IPS DF 4.7 (cell line): Measurements from ENCODE around the gene TRPV4.

Experiments used
- DNase-seq: peaks from one replicate; pipeline ENCODE4 v3.0.0-alpha.2; 2013; ENCODE audit warnings: low spot score; ENCODE audit errors: extremely low read depth

Gene TRPV4

DNA sequence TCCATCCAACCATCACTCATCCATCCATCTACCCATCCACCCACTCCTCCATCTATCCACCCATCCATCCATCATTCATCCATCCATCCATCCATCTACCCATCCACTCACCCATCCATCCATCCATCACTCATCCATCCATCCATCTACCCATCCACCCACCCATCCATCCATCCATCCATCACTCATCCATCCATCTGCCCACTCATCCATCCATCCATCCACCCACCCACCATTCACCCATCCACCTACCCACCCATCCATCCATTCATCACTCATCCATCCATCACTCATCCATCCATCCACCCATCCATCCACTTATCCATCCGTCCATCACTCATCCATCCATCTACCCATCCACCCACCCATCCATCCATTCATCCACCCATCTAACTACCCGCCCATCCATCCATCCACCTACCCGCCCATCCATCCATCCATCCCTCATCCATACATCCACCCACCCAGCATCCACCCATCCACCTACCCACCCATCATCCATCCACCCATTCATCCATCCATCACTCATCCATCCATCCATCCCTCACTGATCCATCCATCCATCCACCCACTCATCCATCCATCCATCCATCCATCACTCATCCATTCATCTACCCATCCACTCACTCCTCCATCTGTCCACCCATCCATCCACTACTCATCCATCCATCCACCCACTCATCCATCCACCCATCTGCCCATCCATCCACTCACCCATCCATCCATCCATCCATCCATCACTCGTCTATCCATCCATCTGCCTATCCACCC, 24.1 kb downstream of the TRPV4 start:
- DNase-seq = no peak

DNA sequence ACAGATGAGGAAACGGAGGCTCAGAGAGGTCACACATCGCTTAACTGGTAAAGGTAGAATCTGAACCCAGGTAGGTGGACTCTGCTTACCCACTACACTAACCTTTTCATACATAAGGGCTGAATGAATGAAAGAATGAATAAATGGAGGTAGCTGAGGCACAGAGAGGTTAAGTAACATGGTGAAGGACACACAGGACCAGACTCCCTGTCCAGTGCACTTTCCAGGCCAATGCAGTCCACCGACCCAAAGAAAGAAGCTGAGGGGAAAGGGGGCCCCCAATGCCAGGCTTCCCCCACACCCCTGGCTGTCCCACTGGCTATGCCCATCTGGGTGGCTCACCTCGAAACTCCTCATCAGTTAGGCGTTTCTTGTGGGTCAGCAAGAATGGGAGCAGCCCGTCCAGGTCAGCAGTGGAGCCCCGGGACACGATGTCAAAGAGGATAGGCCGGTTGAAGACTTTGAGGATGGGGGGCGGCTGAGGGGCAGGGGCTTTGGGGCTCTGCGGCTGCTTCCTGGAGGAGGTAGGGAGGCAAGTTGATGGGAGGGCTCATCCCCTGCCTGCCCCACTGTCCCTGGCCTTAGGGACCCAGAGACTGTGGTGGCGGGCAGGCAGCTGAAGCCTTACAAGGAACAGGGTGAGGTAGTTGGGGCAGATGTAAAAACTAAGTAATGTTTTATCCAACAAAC, 25.1 kb downstream of the TRPV4 start:
- no peak for DNase-seq

DNA sequence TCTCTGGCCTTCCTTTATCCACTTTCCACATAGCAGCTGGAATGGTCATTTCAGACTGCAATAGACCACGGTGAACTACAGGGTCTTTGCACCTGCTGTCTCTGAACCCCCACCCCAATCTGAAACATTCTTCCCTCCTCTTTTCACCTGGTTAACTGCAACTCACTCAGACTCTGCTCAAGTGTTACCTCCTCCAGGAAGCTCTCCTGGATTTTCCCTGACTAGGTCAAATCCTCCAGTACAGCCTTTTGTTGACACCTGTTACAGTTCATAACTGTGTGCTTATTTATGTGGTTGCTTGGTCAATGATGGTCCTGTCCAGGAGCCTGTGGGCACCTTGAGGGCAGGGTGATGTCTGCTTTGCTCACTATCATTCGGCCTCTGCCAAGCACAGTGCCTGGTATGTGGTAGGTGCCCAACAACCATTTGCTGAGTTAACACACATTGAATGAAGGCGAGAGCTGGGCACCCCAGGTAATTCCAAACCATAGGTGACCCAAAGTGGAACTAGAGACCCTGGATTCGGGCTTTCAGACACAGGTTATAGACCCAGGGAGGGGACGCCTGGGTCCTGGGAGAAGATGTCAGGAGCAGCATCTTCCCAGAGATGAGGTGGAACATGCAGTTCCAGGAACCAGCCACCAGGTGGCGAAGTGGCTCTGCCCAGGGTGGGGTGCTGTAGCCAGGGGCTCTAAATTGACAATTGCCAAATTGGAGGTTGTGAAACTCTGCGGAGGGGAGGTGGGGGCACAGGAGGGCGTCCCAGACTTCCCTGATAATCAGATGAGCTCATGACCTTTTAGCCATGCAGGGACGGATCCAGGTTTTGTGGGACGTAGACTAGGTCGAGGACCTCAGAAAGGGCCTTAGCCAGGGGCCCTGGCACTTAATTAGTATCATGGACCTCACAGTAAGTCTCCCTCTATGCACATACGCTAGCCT, 28.1 kb downstream of the TRPV4 start:
- DNase-seq = peak; percentile 11

DNA sequence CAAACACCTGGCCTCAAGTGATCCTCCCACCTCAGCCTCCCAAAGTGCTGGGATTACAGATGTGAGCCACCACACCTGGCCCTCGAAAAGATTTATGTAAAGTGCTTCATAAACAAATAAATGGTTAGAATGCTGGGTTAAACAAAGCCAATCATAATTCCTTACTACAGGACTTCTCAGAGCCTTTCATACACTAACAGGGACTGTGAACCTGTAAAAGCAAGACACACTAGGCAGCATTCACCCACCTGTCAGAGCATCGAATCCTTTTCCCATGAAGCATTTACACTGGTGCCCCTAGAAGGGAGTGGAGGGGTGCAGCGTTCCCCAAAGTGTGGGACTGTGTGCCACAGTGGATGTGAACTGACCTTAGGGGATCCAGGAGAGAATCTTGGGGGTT, 29.5 kb downstream of the TRPV4 start:
- DNase-seq = no peak

DNA sequence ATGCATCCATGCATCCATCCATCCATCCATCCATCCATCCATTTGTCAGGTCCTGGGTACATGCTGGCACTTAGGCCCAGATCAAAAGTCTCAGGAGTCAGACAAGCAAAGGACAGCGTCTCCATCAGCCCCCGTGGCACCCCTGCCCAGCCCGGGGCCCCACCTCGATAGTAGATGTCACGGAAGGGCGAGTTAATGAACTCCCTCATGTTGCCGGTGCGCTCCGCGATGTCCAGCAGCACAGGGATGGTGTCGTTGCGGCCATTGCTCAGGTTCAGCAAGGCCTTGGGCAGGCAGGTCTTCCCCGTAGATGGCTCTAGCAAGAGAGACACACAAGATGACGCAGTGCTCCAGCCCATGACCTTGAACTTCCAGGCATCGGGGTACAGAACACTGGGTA, 30.4 kb downstream of the TRPV4 start:
- DNase-seq = no peak

DNA sequence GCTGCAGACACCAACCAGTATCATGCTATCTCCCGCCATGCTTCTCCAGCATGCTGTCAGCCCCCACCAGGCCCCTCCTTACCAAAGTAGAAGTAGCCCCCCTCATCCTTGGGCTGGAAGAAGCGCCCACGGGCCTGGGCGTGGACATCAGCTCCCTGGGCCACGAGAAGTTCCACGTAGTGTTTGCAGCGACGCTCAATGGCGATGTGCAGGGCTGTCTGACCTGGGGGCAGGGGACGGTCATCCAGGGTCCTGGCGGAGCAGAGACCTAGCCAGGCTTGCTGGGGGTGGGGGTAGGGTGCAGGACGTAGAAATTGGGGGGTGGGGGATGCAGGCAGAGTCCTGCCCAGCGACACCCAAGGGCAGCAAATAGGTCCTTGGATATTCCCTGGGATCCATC, 32.7 kb downstream of the TRPV4 start:
- no peak for DNase-seq

DNA sequence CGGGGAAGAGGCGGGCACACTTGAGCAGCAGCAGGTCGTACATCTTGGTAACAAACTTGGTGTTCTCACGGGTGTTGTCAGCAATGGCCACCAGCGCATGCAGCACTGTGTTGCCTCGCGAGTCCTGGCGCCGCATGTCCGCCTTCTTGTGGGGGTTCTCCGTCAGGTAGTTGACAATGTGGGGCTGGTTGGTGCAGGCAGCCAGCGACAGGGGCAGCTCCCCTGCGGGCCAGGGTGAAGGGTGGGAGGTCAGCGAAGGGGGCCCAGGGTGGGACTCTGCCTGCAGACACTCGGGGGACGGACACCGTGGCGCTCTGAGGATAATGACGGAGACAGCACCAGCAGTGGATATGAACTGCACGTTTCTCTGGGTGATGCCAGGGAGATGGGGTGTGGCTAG, 34.5 kb downstream of the TRPV4 start:
- DNase-seq = no peak

DNA sequence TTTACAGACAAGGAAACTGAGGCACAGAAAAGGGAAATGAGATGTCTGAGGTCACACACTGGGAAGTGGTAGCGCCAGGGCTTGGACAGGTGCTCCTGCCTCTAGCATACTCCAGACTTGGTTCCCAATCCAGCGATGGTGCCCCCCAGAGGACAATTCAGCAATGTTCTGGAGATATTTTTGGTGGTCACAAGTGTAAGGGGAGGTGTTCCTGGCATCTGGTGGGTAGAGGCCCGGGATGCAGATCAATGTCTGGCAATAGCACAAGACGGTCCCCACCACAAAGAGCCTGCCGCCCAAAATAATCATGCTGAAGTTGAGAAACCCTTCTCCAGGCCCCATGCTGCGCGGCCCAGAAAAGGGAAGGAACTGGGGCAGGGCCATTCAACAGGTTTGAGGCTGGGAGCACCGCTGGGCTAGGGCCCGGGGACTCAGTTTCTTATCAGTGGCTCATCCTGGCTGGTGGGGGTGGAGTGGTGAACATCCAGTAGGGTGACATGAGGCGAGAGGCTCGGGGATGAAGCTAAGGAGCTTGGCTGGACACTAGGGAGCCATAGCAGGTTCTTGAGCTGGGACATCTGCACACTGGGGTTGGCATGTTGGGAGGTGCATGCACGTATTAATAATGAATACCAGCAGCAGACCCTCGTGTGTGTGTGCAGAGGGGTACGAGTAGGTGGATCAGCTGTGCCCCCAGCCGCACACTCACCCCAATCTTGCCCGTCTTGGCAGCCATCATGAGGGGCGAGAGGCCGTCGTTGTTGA, 35.1 kb downstream of the TRPV4 start:
- DNase-seq = no peak

DNA sequence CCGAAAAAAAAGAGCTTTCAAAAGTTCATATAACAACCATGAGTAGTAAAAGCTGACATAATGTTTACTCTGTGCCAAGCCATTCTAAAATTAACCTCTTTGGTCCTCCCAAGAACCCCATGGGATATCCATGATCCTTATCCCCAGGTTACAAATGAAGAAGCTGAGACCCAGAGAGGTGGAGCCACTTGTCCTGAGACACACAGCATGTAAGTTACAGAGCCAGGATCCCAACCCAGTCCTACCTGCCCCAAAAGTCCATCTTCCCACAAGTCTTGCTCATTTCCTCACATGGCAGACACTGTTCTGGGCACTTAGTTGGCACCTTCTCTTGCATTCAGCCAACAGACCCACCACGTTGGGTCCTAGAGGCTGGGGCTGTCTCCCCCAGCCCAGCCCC, 37.1 kb downstream of the TRPV4 start:
- no peak for DNase-seq

DNA sequence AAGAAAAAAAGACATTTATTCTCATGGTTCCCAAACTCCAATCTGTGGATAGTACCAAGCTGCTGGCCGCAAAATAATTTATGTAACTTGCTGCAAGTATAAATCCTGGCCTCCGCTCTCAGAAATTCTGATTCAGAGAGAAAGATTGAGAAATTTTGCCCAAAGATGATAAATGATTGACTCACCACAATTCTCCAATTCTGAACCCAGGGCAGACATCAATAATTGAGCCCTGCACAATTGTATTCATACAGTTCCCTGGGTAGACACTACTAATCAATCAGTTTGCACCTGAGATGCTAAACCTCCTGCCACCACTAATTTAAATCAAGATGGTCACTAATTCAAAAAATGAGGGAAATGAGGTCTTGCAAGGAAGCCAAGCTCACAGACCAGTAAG, 38.2 kb downstream of the TRPV4 start:
- DNase-seq = no peak

DNA sequence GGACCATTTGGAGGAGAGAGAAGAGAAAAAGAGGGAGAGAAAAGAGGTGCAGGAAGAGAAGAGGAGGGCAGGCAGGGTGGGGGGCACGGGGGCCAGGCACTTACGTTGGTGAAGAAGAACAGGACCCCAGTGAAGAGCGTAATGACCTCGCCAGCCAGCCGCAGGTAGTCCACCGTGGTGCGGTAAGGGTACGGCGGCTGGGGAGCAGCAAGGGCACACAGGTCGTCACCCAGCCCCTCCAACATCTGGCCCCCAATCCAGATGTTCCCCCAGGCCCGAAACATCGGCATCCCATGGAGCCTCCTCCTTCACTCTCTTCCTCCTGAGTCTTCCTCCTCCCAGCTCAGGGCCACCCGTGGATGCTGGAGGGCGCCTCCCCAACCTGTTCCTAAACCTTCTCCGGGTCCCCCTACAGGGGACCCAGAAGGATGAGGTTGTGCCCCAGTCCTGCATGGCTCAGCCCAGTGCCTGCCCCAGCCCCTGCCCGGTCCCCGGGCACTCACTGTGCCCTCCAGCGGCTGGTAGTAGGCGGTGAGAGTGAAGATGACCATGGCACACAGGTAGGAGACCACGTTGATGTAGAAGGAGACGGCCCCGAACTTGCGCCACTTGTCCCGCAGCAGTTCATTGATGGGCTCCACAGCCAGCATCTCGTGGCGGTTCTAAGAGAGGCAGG, 39.2 kb downstream of the TRPV4 start:
- no peak for DNase-seq

DNA sequence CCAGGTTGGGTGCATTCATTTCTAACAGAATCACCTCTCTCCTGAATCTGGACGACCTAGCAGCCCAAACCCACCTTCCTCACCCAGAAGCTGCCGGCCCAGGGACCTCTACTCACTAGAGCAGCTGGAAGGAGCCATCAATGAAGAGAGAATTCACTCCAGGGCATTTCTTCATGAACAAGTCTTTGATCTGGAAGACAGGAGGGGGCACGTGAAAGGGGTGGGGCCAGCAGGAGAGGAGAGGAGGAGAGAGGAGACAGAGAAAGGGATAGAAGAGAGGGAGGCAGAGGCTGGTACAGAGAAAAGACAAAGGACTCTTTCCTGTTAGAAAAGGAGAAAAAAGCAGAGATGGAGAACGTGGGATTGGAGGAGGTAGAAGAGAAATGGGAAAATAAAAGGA, 39.8 kb downstream of the TRPV4 start:
- DNase-seq = no peak

DNA sequence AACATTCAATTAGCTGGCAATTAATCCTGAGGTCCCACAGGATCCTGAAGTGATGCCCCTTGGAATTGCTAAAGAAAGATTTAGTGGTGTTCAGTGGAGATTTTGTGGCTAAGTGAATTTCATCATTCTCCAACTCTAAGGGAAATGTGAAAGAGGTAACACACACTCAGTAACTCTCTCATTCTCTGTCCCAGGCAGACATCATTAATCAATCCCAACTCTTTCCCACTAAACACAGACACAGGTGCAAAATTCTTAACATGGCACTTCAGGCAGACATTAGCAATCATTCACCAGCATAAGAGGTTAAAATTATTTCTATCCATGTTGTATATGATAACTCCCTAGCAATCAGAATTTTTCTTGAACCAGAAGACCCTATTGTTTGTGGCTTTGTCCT, 40.2 kb downstream of the TRPV4 start:
- no peak for DNase-seq

DNA sequence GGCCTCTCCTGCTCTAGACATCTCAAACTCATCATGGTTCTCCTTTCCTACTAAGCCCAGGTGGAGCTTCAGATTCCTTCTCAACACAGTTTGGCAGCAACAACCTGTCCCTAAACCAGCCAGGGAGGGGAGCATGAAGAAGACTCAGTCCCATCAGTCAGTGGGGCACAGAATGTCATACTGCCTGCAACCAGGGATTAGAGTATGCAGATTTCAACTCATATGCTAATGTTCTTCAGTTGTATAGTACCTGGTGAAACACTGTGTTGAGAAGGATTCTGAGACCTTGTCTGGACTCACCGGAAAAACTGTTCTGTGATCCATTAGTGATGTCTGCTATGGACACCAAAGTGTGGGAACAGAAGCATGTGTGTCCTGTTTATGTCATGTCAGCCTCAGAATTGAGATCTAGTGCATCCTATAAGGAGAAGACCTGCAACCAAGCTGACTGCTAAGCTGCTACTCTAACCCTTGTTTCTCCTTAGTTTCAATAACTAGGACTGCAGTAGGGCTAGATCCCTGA, 43.6 kb downstream of the TRPV4 start:
- DNase-seq = no peak

DNA sequence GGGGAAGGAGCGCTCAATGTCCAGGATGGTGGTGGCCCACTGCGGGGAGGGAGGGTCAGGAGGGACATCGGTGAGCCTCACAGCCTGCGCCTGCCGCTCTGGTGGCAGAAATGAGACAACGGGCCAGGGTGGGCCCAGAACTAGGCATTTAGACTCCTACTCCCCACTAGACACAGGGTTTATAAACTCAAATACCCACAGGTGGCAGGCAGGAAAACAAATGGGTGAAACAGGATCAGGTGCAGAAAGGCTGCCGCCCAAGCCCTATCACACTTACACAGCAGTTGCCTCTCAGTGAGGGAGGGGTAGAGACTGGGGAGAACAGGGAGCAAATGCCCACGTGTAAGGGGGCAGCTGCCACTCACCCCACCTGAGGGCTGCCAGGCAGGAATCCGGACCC, 46.4 kb downstream of the TRPV4 start:
- no peak for DNase-seq

DNA sequence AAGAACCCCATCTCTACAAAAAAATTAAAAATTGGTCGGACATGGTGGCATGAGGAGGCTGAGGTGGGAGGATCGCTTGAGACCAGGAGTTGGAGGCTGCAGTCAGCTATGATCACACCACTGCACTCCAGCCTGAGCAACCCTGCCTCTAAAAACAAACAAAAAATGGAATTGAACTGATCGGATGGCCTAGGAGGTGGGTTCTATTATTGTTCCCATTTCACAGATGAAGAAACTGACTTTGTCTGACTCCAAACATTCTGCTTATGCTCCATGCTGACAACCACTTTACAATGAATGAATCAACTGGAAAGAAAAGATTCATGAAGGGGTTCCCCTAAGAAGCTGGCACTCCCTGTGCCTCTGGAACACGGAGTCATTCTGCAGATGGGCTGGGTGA, 47.3 kb downstream of the TRPV4 start:
- no peak for DNase-seq

DNA sequence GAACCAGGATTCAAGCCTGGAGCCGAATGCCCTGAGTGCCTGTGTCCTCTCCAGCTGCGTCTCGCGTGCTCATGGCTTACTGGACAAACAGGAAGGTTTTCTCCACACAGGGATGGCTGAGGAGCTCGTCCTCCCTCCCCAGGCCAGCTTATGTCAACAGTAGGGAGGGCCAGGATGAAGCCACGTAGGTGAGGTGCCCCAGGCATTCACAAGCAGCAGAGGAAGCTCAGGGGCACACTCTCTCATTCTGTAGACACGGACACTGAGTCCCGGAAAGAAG, 49.3 kb downstream of the TRPV4 start:
- DNase-seq = no peak

DNA sequence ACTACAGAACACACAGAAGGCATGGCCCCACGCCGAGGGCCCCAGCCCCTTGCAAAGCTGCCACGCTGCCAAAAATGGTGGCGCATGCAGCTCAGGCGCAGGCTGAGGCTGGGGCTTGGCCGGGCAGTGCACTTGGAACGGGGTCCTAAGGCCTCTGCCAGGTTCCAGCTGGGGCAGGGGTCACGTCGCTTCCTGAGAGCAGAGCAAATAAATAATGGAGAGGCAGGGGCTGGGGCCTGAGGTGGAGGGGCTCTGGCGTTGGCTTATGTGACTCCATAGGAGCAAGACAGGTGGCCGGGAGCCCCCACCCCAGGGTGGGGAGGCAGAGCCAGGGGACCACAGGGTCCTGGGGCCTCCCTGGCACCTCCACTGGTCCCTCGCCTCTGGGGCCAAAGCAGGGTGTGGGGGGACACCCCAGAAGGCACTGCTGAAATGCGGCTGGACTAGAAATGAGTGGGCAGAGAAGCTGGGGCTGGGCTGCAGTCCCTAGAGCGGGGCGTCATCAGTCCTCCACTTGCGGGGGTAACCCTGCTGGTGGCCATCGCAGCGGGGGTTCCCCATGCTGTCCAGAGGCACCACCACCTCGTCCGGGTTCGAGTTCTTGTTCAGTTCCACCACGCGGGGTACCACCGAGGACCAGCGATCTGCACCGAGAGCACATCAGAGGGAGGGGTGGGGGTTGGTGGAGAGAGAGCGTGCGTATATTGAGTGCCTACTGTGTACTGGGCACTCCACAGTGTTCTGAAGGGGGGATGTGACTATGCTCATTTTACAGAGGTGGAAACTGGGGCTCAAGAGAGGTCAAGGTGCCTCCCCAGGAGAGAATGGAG, 49.8 kb downstream of the TRPV4 start:
- DNase-seq = no peak

DNA sequence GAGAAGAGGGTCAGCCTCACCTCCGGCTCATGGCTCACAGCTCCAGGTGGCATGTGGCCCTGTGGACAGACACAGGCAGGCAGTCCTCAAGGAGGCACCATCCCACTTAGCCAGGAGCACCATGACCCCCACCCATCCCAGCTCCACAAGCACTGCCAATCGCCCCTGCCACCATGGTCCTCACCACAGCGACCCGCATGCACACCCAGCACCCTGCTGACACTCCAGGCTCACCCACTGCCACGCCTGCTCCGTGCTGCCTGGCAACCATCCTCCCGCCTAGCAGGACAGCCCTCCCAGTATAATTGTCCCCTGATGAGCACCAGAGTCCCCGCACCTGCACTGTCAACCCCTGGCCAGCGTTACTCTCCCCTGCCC, 50.9 kb downstream of the TRPV4 start:
- DNase-seq = no peak
